ENCODE data around the gene SLC7A6.

Gene SLC7A6

DNA sequence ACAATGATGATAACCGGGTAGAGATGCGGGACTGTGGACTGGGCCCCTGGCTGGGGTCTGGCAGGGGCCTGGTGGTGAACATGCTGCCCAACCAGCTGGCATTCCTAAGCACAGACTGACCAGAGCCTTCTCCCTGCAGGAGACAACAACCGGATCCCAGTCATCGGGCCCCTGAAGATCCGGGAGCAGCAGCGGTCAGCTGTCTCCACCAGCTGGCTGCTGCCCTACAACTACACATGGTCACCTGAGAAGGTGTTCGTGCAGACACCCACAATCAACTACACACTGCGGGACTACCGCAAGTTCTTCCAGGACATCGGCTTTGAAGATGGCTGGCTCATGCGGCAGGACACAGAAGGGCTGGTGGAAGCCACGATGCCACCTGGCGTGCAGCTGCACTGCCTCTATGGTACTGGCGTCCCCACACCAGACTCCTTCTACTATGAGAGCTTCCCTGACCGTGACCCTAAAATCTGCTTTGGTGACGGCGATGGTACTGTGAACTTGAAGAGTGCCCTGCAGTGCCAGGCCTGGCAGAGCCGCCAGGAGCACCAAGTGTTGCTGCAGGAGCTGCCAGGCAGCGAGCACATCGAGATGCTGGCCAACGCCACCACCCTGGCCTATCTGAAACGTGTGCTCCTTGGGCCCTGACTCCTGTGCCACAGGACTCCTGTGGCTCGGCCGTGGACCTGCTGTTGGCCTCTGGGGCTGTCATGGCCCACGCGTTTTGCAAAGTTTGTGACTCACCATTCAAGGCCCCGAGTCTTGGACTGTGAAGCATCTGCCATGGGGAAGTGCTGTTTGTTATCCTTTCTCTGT lies 5.1 kb upstream of the SLC7A6 start:
- H3K27ac Mint-ChIP-seq: no peak overlapping the region
- H3K36me3 Mint-ChIP-seq: no peaks in the 10 kb centered on the region
- H3K4me1 Mint-ChIP-seq (ENCODE audit: low read depth): peaks cover 22% of the 10 kb centered on the region
- H3K4me3 Mint-ChIP-seq: no peak overlapping the region
- no peaks in the 10 kb centered on the region for H3K27me3 Mint-ChIP-seq
- H3K9me3 Mint-ChIP-seq (ENCODE audit: low read depth): no peaks in the 10 kb centered on the region

DNA sequence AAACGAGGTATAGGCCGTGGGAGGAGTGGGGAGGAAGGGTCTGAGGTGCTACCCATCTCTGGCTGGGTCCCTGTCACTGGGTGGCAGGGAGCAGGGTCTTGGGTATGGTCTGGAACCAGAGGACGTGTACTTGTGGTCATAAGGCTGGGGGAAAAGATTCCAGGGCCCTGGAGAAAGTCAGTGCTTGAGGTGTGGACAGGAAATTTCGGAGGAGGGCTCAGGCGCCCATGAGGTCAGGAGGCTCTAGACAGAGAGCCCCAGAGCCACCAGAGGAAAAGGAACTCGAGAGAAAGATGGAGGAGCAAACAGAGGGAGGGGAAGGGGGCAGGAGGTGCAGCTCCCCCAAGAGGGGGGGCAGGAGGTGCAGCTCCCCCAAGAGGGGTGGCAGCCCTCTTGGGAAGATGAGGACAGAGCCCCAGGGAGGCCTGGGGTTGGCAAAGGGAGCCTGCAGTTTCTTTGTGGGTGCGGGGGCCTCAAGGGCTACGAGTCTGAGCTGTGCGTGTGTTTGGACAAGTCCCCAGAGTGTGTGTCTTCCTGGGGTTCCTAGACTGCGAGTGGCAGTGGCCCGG lies 683 bp upstream of the SLC7A6 start:
- H3K4me3 Mint-ChIP-seq: peak overlapping the region; percentile 94
- no peaks in the 10 kb centered on the region for H3K9me3 Mint-ChIP-seq (ENCODE audit: low read depth)
- H3K36me3 Mint-ChIP-seq: peaks cover 2% of the 10 kb centered on the region
- H3K27ac Mint-ChIP-seq: peak overlapping the region; percentile 98
- H3K27me3 Mint-ChIP-seq: no peaks in the 10 kb centered on the region
- peaks cover 47% of the 10 kb centered on the region for H3K4me1 Mint-ChIP-seq (ENCODE audit: low read depth)

DNA sequence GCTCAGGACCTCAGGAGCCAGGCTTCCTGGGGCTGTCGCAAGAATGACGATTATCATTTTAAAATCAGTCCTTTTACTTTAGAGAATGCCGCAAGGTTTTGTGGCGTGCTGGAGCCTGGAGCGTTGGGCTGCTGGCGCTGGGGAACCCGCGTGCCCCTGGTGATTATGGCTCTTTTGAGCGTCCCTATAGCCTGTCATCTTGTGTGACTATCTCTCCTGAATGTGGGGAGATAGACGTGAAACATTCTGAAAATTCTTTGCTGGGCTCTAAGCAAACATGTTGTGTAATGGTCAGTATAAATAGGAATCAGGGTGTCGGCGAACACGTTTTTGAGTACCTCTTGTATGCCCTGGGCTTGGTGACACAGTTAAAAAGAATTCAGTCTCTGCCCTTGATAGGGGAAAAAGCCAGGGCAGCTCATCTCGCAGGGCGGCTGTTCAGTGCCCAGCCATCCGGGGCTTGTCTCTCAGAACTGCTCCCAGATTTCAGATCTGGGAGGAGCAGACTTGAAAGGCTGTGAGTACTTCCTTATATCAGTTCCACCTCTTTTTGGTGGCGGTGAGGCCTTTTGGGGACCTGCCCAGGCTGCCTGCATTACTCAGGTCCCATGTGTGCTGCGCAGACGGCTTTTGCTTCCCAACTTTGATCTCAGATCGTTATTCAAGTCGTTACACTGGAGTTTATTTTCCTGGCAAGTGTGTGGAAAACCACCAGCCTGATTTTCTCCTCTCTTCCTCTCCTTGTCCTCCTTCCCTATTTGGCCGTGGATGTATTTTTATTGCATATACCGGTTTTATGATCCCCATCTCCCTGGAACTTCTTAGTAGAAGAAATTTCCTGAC lies 973 bp downstream of the SLC7A6 start:
- H3K9me3 Mint-ChIP-seq (ENCODE audit: low read depth): no peaks in the 10 kb centered on the region

DNA sequence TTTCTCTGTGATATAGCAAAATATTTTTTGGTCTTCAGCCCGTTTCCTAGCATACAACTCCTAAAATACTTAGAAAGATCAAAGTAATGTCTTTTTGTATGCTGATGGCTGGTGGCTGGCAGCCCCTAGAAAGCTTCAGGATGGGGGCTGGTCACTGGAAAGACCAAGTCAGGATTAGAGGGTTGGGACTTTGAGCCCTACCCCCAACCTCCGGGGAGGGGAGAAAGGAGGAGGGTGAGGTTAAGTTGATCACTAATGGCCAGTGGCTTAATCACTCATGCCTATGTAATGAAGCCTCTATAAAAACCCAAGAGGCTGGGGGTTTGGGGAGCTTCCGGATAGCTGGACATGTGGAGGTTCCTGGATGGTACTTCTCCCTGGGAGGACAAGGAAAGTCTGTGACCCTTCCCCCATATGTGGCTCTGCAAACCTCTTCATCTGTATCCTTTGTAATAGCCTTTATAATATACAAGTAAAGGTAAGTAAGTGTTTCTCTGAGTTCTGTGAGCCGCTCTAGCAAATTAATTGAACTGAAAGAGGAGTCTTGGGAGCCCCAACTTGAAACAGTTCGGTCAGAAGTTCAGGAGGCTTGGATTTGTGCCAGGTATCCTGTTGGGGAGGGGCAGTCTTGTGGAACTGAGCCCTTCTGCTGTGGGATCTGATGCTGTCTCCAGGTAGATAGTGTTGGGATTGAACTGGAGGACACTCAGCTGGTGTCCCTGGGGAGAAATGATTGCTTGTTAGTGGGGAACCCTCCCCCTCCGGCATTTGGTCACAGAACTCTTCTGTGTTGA lies 3.5 kb downstream of the SLC7A6 start:
- H3K36me3 Mint-ChIP-seq: peaks cover 9% of the 10 kb centered on the region
- H3K9me3 Mint-ChIP-seq (ENCODE audit: low read depth): no peaks in the 10 kb centered on the region
- peak overlapping the region; percentile 74 for H3K4me3 Mint-ChIP-seq
- peak overlapping the region; percentile 89 for H3K27ac Mint-ChIP-seq
- no peaks in the 10 kb centered on the region for H3K27me3 Mint-ChIP-seq
- peaks cover 73% of the 10 kb centered on the region for H3K4me1 Mint-ChIP-seq (ENCODE audit: low read depth)

More for the DNA sequence above, 973 bp downstream of the SLC7A6 start:
- peak overlapping the region; percentile 95 for H3K27ac Mint-ChIP-seq
- H3K4me3 Mint-ChIP-seq: peak overlapping the region; percentile 94
- no peaks in the 10 kb centered on the region for H3K27me3 Mint-ChIP-seq
- H3K36me3 Mint-ChIP-seq: peaks cover 6% of the 10 kb centered on the region
- H3K4me1 Mint-ChIP-seq (ENCODE audit: low read depth): peaks cover 62% of the 10 kb centered on the region

DNA sequence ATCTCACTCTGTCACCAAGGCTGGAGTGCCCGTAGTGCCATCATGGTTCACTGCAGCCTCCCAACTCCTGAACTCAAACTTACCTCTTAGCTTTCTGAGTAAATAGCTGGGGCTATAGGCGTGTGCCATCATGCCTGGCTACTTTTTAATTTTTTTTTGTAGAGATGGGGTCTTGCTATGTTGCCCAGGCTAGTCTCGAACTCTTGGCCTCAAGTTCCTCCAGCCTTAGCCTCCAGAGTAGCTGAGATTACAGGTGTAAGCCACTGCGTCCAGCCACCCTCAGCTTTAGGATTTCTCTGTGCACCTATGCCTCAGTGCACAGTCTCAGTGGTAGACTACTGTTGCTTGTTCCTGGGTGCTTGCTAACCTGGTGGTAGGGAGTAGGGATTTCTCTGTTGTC lies 5.5 kb downstream of the SLC7A6 start:
- Mint-ChIP-seq H3K27me3 (no peaks in the 10 kb centered on the region), H3K9me3 (ENCODE audit: low read depth) (no peaks in the 10 kb centered on the region), H3K27ac (peak overlapping the region; percentile 72), H3K4me1 (ENCODE audit: low read depth) (peaks cover 83% of the 10 kb centered on the region), H3K4me3 (peak overlapping the region; percentile 74), H3K36me3 (peaks cover 11% of the 10 kb centered on the region)

DNA sequence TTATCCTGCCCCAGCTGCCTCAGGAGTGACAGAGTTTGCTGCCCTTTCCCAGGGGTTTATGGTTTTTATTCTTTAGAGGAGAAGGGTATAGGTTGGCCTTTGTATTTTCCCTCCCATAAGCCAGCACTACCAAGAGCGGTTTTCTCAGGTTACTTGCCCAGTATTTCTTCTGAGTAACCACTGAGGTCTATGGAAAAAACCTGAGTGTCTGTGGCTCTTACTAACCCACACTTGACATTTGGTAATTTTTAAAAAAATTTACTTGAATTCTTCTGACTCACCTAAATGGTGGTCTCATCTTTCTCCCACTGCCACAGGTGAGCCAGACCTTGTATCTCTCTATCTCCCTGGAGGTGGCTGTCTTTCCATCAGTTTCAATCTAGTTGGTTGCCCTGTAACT lies 6.0 kb downstream of the SLC7A6 start:
- H3K4me1 Mint-ChIP-seq (ENCODE audit: low read depth): peaks cover 86% of the 10 kb centered on the region

DNA sequence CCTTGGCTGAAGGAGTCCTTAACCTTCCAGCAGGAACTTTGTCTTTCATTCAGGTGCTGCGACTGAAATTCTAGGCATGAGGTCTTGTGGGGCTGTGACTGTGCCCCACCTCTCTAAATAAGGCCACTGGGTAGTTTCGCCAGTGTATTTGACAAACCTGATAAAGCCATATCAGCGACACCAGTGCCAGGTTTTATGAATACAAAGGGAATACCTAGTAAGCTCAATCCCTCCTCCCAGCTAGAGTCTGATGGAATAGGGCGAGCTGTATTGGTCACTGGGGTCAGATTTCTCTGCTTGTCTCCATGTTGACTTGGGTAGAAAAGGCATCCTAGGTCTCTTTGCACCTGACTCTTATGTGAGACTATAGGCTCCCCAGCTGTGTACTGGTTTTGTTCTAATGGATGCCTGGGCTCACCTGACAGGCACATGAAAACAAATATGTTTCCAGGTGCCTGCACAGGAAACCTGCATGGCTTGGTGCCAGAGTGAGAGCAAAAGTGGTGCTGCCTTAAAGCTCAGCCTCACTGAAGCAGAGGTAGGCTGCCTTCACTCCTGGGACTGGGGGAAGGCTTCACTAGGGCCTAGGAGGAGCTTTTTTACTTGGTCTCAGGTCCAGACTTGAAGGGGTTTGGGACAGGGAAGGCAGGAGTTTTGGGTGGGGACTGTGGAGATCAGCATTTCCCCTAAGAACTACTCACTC lies 8.3 kb downstream of the SLC7A6 start:
- Mint-ChIP-seq H3K4me1 (ENCODE audit: low read depth) (peaks cover 86% of the 10 kb centered on the region), H3K27ac (peak overlapping the region; percentile 95), H3K4me3 (peak overlapping the region; percentile 81), H3K27me3 (no peaks in the 10 kb centered on the region), H3K36me3 (peaks cover 9% of the 10 kb centered on the region), H3K9me3 (ENCODE audit: low read depth) (no peaks in the 10 kb centered on the region)

More for the DNA sequence above, 6.0 kb downstream of the SLC7A6 start:
- peak overlapping the region; percentile 72 for H3K27ac Mint-ChIP-seq
- H3K36me3 Mint-ChIP-seq: peaks cover 11% of the 10 kb centered on the region
- no peaks in the 10 kb centered on the region for H3K9me3 Mint-ChIP-seq (ENCODE audit: low read depth)
- H3K27me3 Mint-ChIP-seq: no peaks in the 10 kb centered on the region
- H3K4me3 Mint-ChIP-seq: peak overlapping the region; percentile 68

DNA sequence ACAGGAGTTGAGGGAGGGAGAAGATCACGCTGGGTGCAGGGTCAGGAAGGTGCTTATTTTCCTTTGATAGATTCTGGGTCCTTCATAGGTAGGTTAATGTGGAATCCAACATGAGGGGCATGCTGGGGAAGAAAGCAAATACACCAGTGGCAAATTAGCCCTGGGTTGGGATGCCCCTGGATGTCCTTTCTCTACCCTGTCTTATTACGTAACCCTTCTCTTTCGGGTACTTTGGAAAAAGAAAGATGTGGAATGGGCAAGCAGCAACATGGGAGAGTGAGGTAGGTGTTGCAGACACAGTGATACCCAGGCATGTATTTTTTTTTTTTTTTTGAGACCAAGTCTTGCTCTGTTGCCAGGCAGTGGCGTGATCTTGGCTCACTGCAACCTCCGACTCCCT lies 9.1 kb downstream of the SLC7A6 start:
- peak overlapping the region; percentile 81 for H3K4me3 Mint-ChIP-seq
- H3K9me3 Mint-ChIP-seq (ENCODE audit: low read depth): no peaks in the 10 kb centered on the region
- H3K4me1 Mint-ChIP-seq (ENCODE audit: low read depth): peaks cover 78% of the 10 kb centered on the region
- H3K36me3 Mint-ChIP-seq: peaks cover 9% of the 10 kb centered on the region
- H3K27me3 Mint-ChIP-seq: no peaks in the 10 kb centered on the region
- peak overlapping the region; percentile 95 for H3K27ac Mint-ChIP-seq

DNA sequence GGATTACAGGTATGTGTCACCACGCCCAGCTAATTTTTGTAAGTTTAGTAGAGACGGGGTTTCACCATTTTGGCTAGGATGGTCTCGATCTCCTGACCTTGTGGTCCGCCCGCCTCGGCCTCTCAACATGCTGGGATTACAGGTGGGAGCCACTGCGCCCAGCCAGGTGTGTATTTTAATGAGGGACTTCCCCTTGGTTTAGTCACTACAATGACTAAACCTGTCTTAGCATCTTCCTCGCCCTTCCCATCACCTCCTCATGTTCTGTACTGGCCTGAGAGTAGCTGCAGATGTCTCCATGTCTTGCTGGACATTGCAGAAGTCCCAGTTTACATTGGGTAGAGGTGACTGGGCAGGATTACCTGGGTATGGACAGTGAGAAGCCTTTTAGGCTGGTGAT lies 9.6 kb downstream of the SLC7A6 start:
- Mint-ChIP-seq H3K27me3 (no peaks in the 10 kb centered on the region), H3K9me3 (ENCODE audit: low read depth) (no peaks in the 10 kb centered on the region), H3K4me1 (ENCODE audit: low read depth) (peaks cover 77% of the 10 kb centered on the region), H3K27ac (peak overlapping the region; percentile 95), H3K4me3 (peak overlapping the region; percentile 70), H3K36me3 (peaks cover 9% of the 10 kb centered on the region)

DNA sequence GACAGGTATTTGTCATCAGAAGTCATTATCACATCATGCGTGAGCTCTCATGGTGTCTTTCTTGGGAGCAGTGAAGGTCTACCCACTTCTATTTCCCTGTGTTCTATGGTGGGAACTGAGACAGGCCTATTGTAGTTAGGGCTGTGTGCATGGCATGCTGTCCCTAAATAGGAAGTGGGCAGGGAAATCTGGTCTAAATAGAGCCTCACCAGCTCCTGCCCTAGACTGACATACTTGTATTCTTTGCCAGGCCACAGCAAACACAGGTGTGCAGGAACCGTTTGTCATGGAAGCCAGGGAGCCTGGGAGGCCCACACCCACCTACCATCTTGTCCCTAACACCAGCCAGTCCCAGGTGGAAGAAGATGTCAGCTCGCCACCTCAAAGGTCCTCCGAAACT lies 10.1 kb downstream of the SLC7A6 start:
- Mint-ChIP-seq H3K27me3 (no peaks in the 10 kb centered on the region), H3K4me1 (ENCODE audit: low read depth) (peaks cover 75% of the 10 kb centered on the region), H3K9me3 (ENCODE audit: low read depth) (no peaks in the 10 kb centered on the region), H3K36me3 (peaks cover 8% of the 10 kb centered on the region), H3K27ac (peak overlapping the region; percentile 95), H3K4me3 (peak overlapping the region; percentile 70)

DNA sequence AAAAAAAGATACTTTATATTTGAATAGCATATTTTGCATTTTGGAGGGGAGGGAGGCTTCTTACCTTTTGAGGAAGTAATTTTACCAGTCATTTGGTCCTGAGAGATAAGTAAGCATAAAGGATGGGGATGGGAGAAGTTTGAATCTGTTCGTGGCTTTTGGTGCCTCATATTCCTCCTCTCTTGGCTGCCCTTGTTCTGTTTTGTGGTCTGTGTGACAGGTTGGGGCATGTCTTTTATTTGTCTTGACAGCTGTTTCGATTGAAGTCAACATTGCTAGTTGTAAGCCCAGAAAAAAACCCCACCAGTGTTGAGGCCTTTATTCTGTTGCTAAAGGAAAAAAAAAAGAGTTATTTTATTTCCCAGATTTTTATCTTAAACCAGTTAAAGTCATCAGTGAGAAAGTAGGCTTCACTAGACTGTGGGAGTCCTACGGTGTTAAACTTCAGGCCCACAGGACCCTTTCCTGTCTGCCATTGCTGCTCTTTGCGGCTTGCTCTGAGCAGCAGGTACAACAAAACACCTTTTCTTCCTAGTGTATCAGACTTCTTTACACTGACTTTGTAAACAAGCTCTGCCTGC lies 11.4 kb downstream of the SLC7A6 start:
- Mint-ChIP-seq H3K9me3 (ENCODE audit: low read depth) (no peaks in the 10 kb centered on the region), H3K4me3 (peak overlapping the region; percentile 52)

DNA sequence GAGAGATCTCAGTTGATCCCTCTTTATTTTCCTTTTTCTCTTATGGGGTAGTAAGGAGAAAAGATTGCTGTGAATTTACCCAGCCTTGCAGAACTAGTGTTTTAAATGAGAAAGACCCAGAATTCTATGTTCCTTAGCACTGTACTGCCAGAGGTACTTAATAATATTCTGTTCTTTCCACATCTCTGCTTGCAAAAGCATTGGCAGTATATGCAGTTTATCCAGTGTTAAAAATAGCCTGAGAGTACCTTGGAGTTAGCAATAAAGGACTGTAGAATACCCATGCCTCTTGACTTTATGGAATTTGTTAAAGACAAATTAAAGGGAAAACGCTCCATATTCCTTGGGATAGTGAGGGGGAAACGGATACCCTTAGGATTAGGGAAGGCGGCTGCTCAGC lies 11.9 kb downstream of the SLC7A6 start:
- Mint-ChIP-seq H3K4me3 (peak overlapping the region; percentile 52), H3K27me3 (no peaks in the 10 kb centered on the region), H3K4me1 (ENCODE audit: low read depth) (peaks cover 73% of the 10 kb centered on the region), H3K27ac (peak overlapping the region; percentile 77), H3K36me3 (peaks cover 11% of the 10 kb centered on the region), H3K9me3 (ENCODE audit: low read depth) (no peaks in the 10 kb centered on the region)

More for the DNA sequence above, 11.4 kb downstream of the SLC7A6 start:
- Mint-ChIP-seq H3K27me3 (no peaks in the 10 kb centered on the region), H3K27ac (peak overlapping the region; percentile 77), H3K4me1 (ENCODE audit: low read depth) (peaks cover 72% of the 10 kb centered on the region), H3K36me3 (peaks cover 11% of the 10 kb centered on the region)

DNA sequence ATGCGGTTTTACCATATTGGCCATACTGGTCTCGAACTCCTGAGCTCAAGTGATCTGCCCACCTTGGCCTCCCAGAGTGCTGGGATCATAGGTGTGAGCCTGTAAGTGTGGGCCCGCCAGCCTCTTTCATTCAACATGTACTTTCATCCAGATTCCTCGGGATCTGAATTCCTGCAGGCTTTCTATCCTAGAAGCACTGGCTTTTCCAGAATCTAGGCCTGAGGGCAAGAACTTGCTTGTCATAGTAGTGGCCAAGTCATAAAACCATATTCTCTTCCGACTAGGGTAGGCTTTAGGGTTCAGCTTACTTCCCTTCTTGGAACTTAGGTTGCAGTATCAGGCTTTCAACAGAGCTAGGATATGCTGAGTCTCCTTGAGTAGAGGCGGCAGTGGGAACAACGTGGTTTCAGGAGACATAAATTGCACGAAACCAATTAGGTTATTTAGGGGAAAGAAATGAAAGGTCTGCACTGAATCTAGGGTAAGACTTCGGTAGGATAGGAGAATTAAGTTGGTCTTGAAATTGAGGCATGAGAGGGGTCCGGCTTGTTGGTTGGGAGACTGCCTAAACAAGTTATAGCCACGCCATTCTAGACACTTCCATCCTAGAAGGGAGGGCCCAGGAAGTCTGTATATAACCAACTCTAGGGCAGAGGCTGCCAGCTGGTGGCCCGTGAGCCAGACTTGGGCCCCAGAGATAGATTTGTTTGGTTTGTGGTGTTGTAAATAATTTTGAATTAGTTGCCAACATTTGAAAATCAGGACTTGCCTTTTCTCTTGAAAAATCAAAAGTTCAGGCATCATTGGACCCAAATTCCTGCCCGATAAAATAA lies 15.6 kb downstream of the SLC7A6 start:
- peaks cover 11% of the 10 kb centered on the region for H3K36me3 Mint-ChIP-seq
- H3K9me3 Mint-ChIP-seq (ENCODE audit: low read depth): no peaks in the 10 kb centered on the region
- peak overlapping the region; percentile 85 for H3K27ac Mint-ChIP-seq
- H3K4me1 Mint-ChIP-seq (ENCODE audit: low read depth): peaks cover 72% of the 10 kb centered on the region
- H3K4me3 Mint-ChIP-seq: peak overlapping the region; percentile 42
- H3K27me3 Mint-ChIP-seq: no peaks in the 10 kb centered on the region
